ENCODE data around the gene BARX2.

DNA sequence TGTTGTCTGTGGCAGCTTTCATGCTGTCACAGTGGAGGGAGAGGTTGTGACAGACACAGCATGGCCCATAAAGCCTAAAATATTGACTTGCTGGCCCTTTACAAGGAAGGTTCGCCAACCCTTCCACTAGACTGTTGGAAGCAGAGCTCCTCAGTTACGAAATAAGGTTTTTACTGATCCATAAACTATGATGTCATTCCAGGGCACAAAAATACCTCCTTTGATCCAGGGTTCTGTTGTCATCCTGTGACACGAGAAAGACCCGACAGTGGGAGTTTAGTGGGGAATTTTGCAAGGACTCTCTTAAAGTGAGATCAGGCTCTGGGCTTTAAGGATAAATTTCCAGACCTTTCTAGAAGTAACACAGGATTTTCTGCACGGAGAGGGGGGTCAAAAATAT is 15.7 kb downstream of the BARX2 start:
- TF ChIP-seq, protein P1, sequence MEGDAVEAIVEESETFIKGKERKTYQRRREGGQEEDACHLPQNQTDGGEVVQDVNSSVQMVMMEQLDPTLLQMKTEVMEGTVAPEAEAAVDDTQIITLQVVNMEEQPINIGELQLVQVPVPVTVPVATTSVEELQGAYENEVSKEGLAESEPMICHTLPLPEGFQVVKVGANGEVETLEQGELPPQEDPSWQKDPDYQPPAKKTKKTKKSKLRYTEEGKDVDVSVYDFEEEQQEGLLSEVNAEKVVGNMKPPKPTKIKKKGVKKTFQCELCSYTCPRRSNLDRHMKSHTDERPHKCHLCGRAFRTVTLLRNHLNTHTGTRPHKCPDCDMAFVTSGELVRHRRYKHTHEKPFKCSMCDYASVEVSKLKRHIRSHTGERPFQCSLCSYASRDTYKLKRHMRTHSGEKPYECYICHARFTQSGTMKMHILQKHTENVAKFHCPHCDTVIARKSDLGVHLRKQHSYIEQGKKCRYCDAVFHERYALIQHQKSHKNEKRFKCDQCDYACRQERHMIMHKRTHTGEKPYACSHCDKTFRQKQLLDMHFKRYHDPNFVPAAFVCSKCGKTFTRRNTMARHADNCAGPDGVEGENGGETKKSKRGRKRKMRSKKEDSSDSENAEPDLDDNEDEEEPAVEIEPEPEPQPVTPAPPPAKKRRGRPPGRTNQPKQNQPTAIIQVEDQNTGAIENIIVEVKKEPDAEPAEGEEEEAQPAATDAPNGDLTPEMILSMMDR (tag by site-specific recombination; IDR thresholded peaks at IDR 0.05): no peak
- TF ChIP-seq ZNF274 (IDR thresholded peaks at IDR 0.05; ENCODE audit: low read length) (no peak), ZNF274 (tag by site-specific recombination; IDR thresholded peaks at IDR 0.05; ENCODE audit: borderline replicate concordance) (no peak), ZBTB21 (tag by site-specific recombination; IDR thresholded peaks at IDR 0.05) (peak; percentile 76; the same call in 1 of the 2 replicates), YY1 (tag by site-specific recombination; IDR thresholded peaks at IDR 0.05) (no peak), ZNF658 (tag by site-specific recombination; IDR thresholded peaks at IDR 0.05) (no peak), ZNF747 (tag by site-specific recombination; IDR thresholded peaks at IDR 0.05) (no peak), REPIN1 (tag by site-specific recombination; IDR thresholded peaks at IDR 0.05; ENCODE audit: low read depth) (no peak)
- TF ChIP-seq, protein P2, sequence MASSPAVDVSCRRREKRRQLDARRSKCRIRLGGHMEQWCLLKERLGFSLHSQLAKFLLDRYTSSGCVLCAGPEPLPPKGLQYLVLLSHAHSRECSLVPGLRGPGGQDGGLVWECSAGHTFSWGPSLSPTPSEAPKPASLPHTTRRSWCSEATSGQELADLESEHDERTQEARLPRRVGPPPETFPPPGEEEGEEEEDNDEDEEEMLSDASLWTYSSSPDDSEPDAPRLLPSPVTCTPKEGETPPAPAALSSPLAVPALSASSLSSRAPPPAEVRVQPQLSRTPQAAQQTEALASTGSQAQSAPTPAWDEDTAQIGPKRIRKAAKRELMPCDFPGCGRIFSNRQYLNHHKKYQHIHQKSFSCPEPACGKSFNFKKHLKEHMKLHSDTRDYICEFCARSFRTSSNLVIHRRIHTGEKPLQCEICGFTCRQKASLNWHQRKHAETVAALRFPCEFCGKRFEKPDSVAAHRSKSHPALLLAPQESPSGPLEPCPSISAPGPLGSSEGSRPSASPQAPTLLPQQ (tag by site-specific recombination; IDR thresholded peaks at IDR 0.05): no peak

All from HEK293 (cell line).